ENCODE measurements around the gene CATSPERZ.

Gene CATSPERZ

DNA sequence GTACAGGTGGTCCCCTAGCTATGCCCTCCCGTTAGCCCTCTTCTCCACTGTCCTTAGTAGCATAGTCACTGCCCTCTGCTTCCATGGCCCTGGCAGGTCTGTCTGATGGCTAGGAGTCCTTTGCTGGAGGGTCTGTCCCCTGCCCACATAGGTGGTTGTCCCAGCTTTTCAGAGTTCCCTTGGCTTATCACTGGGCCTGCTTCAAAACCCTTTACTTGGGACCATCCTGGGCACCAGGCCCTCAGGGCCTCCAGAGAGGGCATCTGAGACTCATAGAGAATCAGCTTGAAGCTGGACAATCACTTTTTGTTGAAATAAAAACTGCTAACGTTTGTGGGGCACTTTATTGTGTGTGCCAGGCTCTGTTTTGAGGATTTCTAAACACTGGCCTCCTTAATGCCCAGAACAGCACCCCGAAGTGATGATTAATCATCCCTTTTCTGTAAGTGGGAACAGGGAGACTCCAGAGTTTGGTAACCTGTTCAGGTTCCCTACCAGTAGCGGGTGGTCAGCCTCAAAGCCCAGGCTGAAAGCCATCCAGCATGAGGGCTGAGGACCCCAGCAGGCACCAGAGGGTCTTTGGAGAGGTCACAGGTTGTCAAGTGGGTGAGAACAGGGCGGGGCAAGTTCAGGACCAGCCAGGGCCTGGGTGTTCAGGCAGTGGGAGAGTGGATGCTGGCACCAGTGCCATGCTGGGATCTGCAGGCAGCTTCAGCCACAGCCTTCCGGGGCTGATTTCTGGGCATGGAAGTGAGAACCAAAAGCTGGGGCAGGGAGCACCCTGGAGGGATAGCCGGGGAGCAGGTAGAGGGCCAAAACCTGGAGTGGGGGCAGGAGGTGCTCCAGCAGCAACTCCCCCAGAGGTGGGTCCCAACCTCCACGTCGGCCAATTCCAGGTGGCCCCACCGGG, 9.6 kb upstream of the CATSPERZ start:
- no peaks in the 10 kb centered on the region for H3K9me3 ChIP-seq (ENCODE audit: low read length)
- peaks cover 6% of the 10 kb centered on the region for H3K4me1 ChIP-seq (ENCODE audit: insufficient read depth, low read length)
- H3K4me3 ChIP-seq (ENCODE audit: low read depth in 1 of 2, low read length in 2 of 2): no peak overlapping the region
- no peaks in the 10 kb centered on the region for H3K36me3 ChIP-seq (ENCODE audit: insufficient read depth, low read length)
- H3K27ac ChIP-seq (ENCODE audit: low read depth, low read length): no peak overlapping the region
- H3K27me3 ChIP-seq (ENCODE audit: control insufficient read depth in 1 of 2, insufficient read depth in 2 of 2, low read length in 2 of 2): peaks cover 32 to 56% of the 10 kb centered on the region in 2 donors
- H3K9ac ChIP-seq (ENCODE audit: low read length): no peak overlapping the region

- H3K27ac ChIP-seq (ENCODE audit: low read depth, low read length): no peak within 1 kb of the TSS
- H3K9ac ChIP-seq (ENCODE audit: low read length): no peak within 1 kb of the TSS
- no peaks in the 10 kb centered on the region for H3K9me3 ChIP-seq (ENCODE audit: low read length)
- H3K36me3 ChIP-seq (ENCODE audit: insufficient read depth, low read length): no peaks in the 10 kb centered on the region
- H3K4me1 ChIP-seq (ENCODE audit: insufficient read depth, low read length): peaks cover 1% of the 10 kb centered on the region
- peaks cover 39 to 63% of the 10 kb centered on the region in 2 donors for H3K27me3 ChIP-seq (ENCODE audit: control insufficient read depth in 1 of 2, insufficient read depth in 2 of 2, low read length in 2 of 2)
- H3K4me3 ChIP-seq (ENCODE audit: low read depth in 1 of 2, low read length in 2 of 2): peak within 1 kb of the TSS in 1 of 2 donors; percentile 42
Measured at GRCh38 chr11:64291262-64291751, 8.9 kb upstream of the CATSPERZ start, which contains the start of gene KCNK4. KCNK4 (plus strand) TSS chr11:64291302; CDS start chr11:64293019, 1,717 bp downstream.

- Histone ChIP-seq H3K4me3 (ENCODE audit: low read depth in 1 of 2, low read length in 2 of 2) (peak overlapping the region in 1 of 2 donors; percentile 42), H3K27me3 (ENCODE audit: control insufficient read depth in 1 of 2, insufficient read depth in 2 of 2, low read length in 2 of 2) (peaks cover 44 to 69% of the 10 kb centered on the region in 2 donors), H3K9ac (ENCODE audit: low read length) (no peak overlapping the region)
Measured at GRCh38 chr11:64291752-64292459, 8.3 kb upstream of the CATSPERZ start.

DNA sequence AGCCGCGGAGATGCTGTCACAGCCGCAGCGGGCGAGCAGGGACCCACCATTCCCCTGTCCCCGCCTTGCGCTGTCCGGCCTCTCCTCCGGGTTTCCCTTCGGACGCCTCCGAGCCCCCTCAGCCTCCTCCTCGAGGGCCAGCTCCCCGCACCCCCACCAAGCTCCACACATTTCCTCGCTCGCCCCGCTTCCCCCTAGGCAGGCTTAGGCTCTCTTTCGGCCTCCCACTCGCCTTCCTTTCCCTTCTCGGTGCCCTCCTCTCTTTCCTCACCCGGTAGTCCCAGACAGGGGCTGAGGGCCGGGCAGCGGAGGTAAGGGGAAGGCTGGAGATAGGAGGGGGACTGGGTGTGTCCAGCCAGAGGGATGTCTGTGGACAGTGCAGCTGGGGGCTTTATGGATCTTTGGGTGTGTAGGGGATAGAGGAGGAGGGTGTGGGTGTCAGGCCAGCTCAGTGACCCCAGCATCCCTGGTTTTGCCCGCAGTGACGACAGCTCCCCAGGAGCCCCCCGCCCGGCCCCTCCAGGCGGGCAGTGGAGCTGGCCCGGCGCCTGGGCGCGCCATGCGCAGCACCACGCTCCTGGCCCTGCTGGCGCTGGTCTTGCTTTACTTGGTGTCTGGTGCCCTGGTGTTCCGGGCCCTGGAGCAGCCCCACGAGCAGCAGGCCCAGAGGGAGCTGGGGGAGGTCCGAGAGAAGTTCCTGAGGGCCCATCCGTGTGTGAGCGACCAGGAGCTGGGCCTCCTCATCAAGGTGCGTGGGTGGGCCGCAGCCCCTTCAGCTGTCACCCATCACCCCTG, 7.5 kb upstream of the CATSPERZ start:
- no peak overlapping the region for H3K9ac ChIP-seq (ENCODE audit: low read length)
- H3K36me3 ChIP-seq (ENCODE audit: insufficient read depth, low read length): no peaks in the 10 kb centered on the region
- H3K9me3 ChIP-seq (ENCODE audit: low read length): no peaks in the 10 kb centered on the region
- peaks cover 52 to 77% of the 10 kb centered on the region in 2 donors for H3K27me3 ChIP-seq (ENCODE audit: control insufficient read depth in 1 of 2, insufficient read depth in 2 of 2, low read length in 2 of 2)
- no peak overlapping the region for H3K27ac ChIP-seq (ENCODE audit: low read depth, low read length)
- H3K4me3 ChIP-seq (ENCODE audit: low read depth in 1 of 2, low read length in 2 of 2): no peak overlapping the region
- H3K4me1 ChIP-seq (ENCODE audit: insufficient read depth, low read length): no peaks in the 10 kb centered on the region

More at GRCh38 chr11:64291752-64292459, 8.3 kb upstream of the CATSPERZ start:
- H3K27ac ChIP-seq (ENCODE audit: low read depth, low read length): no peak overlapping the region
- no peaks in the 10 kb centered on the region for H3K36me3 ChIP-seq (ENCODE audit: insufficient read depth, low read length)
- H3K9me3 ChIP-seq (ENCODE audit: low read length): no peaks in the 10 kb centered on the region
- no peaks in the 10 kb centered on the region for H3K4me1 ChIP-seq (ENCODE audit: insufficient read depth, low read length)

- no peak overlapping the region for H3K27ac ChIP-seq (ENCODE audit: low read depth, low read length)
- H3K9ac ChIP-seq (ENCODE audit: low read length): no peak overlapping the region
- no peaks in the 10 kb centered on the region for H3K36me3 ChIP-seq (ENCODE audit: insufficient read depth, low read length)
- H3K9me3 ChIP-seq (ENCODE audit: low read length): no peaks in the 10 kb centered on the region
- H3K4me1 ChIP-seq (ENCODE audit: insufficient read depth, low read length): peaks cover 2% of the 10 kb centered on the region
- no peak overlapping the region for H3K4me3 ChIP-seq (ENCODE audit: low read depth in 1 of 2, low read length in 2 of 2)
- H3K27me3 ChIP-seq (ENCODE audit: control insufficient read depth in 1 of 2, insufficient read depth in 2 of 2, low read length in 2 of 2): peaks cover 64 to 96% of the 10 kb centered on the region in 2 donors
Measured at GRCh38 chr11:64294774-64295173, 5.4 kb upstream of the CATSPERZ start.

- Histone ChIP-seq H3K27ac (ENCODE audit: low read depth, low read length) (no peak overlapping the region), H3K9ac (ENCODE audit: low read length) (no peak overlapping the region), H3K4me1 (ENCODE audit: insufficient read depth, low read length) (peaks cover 12% of the 10 kb centered on the region), H3K27me3 (ENCODE audit: control insufficient read depth in 1 of 2, insufficient read depth in 2 of 2, low read length in 2 of 2) (peaks cover 66 to 96% of the 10 kb centered on the region in 2 donors), H3K36me3 (ENCODE audit: insufficient read depth, low read length) (no peaks in the 10 kb centered on the region), H3K4me3 (ENCODE audit: low read depth in 1 of 2, low read length in 2 of 2) (no peak overlapping the region), H3K9me3 (ENCODE audit: low read length) (no peaks in the 10 kb centered on the region)
Measured at GRCh38 chr11:64295760-64296159, 4.4 kb upstream of the CATSPERZ start.

- H3K36me3 ChIP-seq (ENCODE audit: insufficient read depth, low read length): no peaks in the 10 kb centered on the region
- H3K4me3 ChIP-seq (ENCODE audit: low read depth in 1 of 2, low read length in 2 of 2): no peak overlapping the region
- peaks cover 16% of the 10 kb centered on the region for H3K4me1 ChIP-seq (ENCODE audit: insufficient read depth, low read length)
- H3K9ac ChIP-seq (ENCODE audit: low read length): no peak overlapping the region
- H3K27ac ChIP-seq (ENCODE audit: low read depth, low read length): no peak overlapping the region
- peaks cover 64 to 93% of the 10 kb centered on the region in 2 donors for H3K27me3 ChIP-seq (ENCODE audit: control insufficient read depth in 1 of 2, insufficient read depth in 2 of 2, low read length in 2 of 2)
- no peaks in the 10 kb centered on the region for H3K9me3 ChIP-seq (ENCODE audit: low read length)
Measured at GRCh38 chr11:64296236-64296635, 3.9 kb upstream of the CATSPERZ start.

- Histone ChIP-seq H3K9ac (ENCODE audit: low read length) (no peak overlapping the region), H3K4me1 (ENCODE audit: insufficient read depth, low read length) (peaks cover 17% of the 10 kb centered on the region), H3K27me3 (ENCODE audit: control insufficient read depth in 1 of 2, insufficient read depth in 2 of 2, low read length in 2 of 2) (peaks cover 67 to 94% of the 10 kb centered on the region in 2 donors), H3K27ac (ENCODE audit: low read depth, low read length) (no peak overlapping the region), H3K9me3 (ENCODE audit: low read length) (no peaks in the 10 kb centered on the region), H3K4me3 (ENCODE audit: low read depth in 1 of 2, low read length in 2 of 2) (no peak overlapping the region), H3K36me3 (ENCODE audit: insufficient read depth, low read length) (no peaks in the 10 kb centered on the region)
Measured at GRCh38 chr11:64296830-64297698, 3.1 kb upstream of the CATSPERZ start.

GRCh38 chr11:64297699-64298358, 2.3 kb upstream of the CATSPERZ start:
- Histone ChIP-seq H3K36me3 (ENCODE audit: insufficient read depth, low read length) (no peaks in the 10 kb centered on the region), H3K27me3 (ENCODE audit: control insufficient read depth in 1 of 2, insufficient read depth in 2 of 2, low read length in 2 of 2) (peaks cover 62 to 90% of the 10 kb centered on the region in 2 donors), H3K9me3 (ENCODE audit: low read length) (no peaks in the 10 kb centered on the region), H3K27ac (ENCODE audit: low read depth, low read length) (no peak overlapping the region), H3K9ac (ENCODE audit: low read length) (no peak overlapping the region), H3K4me3 (ENCODE audit: low read depth in 1 of 2, low read length in 2 of 2) (no peak overlapping the region), H3K4me1 (ENCODE audit: insufficient read depth, low read length) (peaks cover 17% of the 10 kb centered on the region)
